HS-27A (cell line): Measurements from ENCODE around the gene NOL4L.

Source experiments
- DNase-seq: peaks from one replicate; pipeline ENCODE4 v3.0.0-alpha.2; 2012; ENCODE audit warnings: low read depth, missing footprints

The NOL4L gene

DNA sequence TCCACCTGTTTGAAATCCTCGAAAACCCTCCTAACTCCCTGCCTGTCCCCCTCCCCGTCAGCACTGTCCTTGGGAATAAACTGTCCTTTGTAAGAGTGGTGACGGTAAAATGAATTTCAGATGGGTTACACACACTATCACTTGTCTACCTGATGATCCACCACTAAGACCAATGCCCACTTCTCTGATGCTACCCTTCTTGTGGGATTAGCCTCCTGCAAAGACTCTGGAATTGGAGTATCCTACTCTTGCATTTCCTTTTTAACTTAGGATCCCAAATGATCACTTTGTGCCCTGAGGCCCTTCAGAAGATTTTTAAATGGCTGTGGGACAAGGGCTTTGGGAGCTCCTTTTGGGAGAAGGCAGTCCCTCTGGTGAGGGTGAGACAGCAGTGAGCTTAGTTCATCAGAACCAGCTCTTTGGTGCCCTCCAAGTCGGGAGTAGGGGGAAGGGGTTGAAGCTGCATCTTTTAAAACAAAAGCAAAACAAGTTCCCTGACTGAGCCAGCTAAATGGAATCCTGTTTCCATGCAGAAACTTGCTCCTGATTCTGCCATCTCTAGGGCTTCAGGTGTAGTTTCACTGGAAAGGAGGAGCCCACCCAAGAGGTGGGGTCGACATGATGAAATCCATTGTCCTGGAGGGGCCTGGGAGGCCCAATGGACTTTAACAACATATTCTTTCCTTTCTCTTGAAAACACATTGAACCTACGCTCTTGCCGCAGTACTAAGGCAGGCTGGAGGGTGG is 140.5 kb downstream of the NOL4L start:
- no peak for DNase-seq

GRCh38 chr20:32443386-32443974 is 141.7 kb downstream of the NOL4L start:
- no peak for DNase-seq

GRCh38 chr20:32442630-32443373 is 142.3 kb downstream of the NOL4L start:
- DNase-seq = no peak

GRCh38 chr20:32441638-32442037 is 143.5 kb downstream of the NOL4L start:
- no peak for DNase-seq

DNA sequence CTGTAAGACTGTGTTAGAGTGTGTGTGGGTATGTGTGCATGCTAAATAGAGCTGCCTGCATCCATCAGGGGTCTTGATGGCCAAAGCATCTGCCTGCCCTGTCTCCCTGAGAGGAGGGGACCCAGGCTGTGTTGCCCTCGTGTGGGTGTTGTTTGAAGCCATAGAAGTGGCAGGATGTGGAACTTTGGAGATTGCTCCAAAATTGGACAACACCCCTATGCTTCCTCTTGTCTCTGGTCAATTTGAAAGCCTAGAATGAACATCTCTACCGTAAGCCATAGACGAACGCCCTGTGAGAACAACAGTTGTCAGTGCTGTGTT is 144.4 kb downstream of the NOL4L start:
- DNase-seq = no peak

DNA sequence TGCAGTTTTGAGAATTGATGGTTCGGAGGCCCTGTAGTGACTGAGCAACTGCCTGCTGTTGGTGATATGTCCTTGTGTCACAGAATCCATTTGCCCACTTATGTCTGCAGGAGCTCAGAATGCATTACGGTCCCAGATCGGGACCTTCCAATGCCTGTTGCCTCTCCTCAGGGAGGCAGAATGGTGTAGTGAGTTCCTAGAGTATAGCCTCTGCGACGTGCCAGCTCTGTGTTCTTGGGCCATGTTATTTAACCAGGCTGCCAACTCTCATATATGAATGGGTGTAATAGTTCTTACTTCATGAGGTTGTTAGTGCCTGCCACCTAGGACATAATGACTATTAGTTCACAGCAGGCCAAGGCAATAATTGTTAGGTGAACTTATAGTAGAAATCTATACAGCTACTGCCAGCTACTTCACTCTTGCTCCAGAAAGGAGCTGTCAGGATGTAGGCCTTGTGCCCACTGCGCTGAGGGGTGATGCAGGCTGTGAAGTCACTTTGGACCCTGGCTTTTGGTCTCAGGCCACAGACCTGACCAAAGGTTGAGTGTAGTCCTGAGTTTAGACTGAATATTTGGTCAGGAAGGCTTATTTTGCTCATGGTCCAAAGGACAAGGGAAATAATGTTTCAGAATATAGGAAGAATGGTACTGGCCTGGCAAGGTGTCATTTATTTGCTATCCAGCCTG is 144.9 kb downstream of the NOL4L start:
- DNase-seq = no peak

DNA sequence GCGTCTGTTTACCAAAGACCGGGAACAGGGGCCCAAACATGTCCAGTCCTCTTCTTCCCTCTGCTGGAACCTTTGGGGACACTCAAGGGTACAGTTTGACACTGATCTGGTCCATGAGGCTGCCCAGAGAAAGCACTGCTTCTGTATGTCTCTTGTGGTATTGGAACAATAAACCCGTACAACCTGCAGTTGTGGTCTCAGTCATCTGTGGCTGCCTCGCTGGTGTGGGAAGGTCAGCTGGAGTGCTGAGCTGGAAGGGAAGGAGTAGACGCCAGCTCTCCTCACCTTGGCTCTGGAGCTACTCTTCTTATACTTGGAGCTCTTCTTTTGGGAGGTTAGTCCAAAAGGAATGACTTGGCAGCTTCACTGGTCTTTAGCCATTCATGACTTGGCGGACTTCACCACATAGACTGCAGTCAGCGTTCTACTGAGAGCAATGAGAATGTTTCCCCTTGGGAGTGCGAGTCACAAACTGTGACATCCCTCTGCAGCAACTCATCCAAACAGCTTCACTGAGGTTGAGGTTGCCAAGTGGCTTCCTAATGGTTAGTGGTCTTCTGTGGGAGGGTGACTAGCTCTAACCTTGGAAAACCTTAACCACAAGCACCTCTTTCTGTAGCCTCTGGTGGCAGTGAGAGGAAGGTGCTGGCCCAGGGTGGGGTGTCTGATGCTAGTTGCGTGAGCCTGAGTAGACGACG is 145.9 kb downstream of the NOL4L start:
- no peak for DNase-seq

- DNase-seq = no peak
Observed at GRCh38 chr20:32438331-32438858, 146.7 kb downstream of the NOL4L start.

GRCh38 chr20:32437391-32438074 is 147.6 kb downstream of the NOL4L start:
- DNase-seq = no peak

DNA sequence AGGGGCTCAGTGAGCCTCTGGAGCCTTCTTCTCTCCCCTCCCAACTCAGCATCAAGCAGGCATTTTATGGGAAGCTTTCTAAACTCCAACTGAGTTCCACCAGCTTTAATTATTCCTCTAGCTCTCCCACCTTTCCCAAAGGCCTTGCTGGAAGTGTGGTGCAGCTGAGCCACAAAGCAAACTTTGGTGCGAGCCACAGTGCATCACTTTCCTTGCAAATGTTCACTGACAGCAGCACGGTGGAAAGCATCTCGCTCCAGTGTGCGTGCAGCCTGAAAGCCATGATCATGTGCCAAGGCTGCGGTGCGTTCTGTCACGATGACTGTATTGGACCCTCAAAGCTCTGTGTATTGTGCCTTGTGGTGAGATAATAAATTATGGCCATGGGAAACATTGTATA is 148.2 kb downstream of the NOL4L start:
- no peak for DNase-seq

GRCh38 chr20:32436142-32436861 is 148.8 kb downstream of the NOL4L start:
- DNase-seq = no peak

DNA sequence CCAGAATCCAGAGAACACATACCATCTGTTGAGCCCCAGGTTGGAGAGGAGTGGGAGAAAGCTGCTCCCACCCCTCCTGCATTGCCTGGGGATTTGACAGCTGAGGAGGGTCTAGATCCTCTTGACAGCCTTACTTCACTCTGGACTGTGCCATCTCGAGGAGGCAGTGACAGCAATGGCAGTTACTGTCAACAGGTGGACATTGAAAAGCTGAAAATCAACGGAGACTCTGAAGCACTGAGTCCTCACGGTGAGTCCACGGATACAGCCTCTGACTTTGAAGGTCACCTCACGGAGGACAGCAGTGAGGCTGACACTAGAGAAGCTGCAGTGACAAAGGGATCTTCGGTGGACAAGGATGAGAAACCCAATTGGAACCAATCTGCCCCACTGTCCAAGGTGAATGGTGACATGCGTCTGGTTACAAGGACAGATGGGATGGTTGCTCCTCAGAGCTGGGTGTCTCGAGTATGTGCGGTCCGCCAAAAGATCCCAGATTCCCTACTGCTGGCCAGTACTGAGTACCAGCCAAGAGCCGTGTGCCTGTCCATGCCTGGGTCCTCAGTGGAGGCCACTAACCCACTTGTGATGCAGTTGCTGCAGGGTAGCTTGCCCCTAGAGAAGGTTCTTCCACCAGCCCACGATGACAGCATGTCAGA is 149.6 kb downstream of the NOL4L start:
- DNase-seq = no peak

GRCh38 chr20:32434434-32434833 is 150.7 kb downstream of the NOL4L start:
- DNase-seq = no peak

DNA sequence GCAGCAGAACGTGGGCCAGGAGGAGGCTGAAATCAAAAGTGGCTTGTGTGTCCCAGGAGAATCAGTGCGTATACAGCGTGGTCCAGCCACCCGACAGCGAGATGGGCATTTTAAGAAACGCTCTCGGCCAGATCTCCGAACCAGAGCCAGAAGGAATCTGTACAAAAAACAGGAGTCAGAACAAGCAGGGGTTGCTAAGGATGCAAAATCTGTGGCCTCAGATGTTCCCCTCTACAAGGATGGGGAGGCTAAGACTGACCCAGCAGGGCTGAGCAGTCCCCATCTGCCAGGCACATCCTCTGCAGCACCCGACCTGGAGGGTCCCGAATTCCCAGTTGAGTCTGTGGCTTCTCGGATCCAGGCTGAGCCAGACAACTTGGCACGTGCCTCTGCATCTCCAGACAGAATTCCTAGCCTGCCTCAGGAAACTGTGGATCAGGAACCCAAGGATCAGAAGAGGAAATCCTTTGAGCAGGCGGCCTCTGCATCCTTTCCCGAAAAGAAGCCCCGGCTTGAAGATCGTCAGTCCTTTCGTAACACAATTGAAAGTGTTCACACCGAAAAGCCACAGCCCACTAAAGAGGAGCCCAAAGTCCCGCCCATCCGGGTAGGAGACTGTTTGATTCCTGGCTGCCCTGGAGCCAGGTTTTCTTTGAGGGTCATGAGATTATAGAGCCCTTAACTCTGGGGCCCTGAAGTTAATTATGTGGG is 151.7 kb downstream of the NOL4L start:
- DNase-seq = no peak

DNA sequence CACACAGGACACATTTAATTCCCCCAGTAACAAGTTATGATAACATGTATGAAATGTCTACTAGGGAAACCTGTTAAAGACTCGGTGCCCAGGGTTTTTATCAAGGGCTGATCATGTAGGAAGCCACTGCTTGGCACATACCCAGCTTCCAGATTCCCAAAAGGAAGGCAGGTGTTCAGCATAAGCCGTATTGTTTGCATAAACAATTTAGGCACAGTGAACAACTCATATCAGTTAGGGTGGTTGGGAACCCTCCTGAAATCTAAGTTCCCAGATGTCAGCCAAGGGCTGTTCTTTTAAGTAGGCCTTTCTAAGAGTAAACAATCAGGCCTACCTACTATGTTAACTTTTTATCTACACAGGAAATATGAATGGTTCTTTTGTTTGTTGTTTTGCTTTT is 152.9 kb downstream of the NOL4L start:
- DNase-seq = no peak

GRCh38 chr20:32431457-32431856 is 153.7 kb downstream of the NOL4L start:
- DNase-seq = no peak

- DNase-seq = no peak
Observed at GRCh38 chr20:32429745-32430360, 155.3 kb downstream of the NOL4L start.

- DNase-seq = no peak
Observed at GRCh38 chr20:32429343-32429742, 155.8 kb downstream of the NOL4L start.

DNA sequence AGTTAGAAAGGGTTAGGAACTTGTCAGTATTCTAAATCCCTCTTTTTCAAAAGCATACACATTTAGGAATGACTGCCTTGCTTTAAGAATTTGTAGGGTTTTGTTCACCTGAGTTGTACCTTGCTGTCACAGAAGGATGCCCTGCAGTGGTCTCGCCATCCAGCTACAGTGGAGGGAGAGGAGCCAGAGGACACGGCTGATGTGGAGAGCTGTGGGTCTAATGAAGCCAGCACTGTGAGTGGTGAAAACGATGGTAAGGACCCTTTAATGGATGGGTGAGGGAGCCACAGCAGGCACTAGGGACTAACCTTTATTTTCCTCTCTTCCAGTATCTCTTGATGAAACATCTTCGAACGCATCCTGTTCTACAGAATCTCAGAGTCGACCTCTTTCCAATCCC is 157.1 kb downstream of the NOL4L start:
- DNase-seq = no peak
